NT2/D1 (cell line): ENCODE results near the gene ADNP2.

ENCODE experiments used
- DNase-seq: peaks from one replicate; pipeline ENCODE4 v3.0.0-alpha.2; 2011; ENCODE audit warnings: low read depth, low spot score
- H3K27me3 ChIP-seq: 2 replicates; pipeline ENCODE4 v1.6.0; 2011; ENCODE audit warnings: mild to moderate bottlenecking; ENCODE audit not compliant: insufficient read length, insufficient read depth
- H3K36me3 ChIP-seq: 2 replicates; pipeline ENCODE4 v1.6.1; 2011; ENCODE audit warnings: mild to moderate bottlenecking, low read length, mixed read lengths; ENCODE audit not compliant: insufficient read depth, insufficient read length
- H3K4me1 ChIP-seq: 2 replicates; pipeline ENCODE4 v1.5.1; 2011; ENCODE audit not compliant: insufficient read depth, insufficient read length
- H3K4me3 ChIP-seq: 2 replicates; pipeline ENCODE4 v1.5.1; 2011; ENCODE audit warnings: low read depth; ENCODE audit not compliant: insufficient read length
- H3K9ac ChIP-seq: 2 replicates; pipeline ENCODE4 v1.6.0; 2011; ENCODE audit warnings: low read depth; ENCODE audit not compliant: insufficient read length
- H3K9me3 ChIP-seq: 2 replicates; pipeline ENCODE4 v1.5.1; 2011; ENCODE audit warnings: mild to moderate bottlenecking, low read length; ENCODE audit not compliant: insufficient read depth
- SUZ12 ChIP-seq: IDR thresholded peaks from 2 replicates; pipeline ENCODE4 v1.6.1; 2011; ENCODE audit not compliant: insufficient read length, insufficient read depth; ENCODE audit errors: extremely low read depth
- YY1 ChIP-seq: IDR thresholded peaks from 2 replicates; pipeline ENCODE4 v1.6.1; 2011; ENCODE audit not compliant: insufficient read length, insufficient read depth
- ZNF274 ChIP-seq: IDR thresholded peaks from 2 replicates; pipeline ENCODE4 v1.6.1; 2011; ENCODE audit warnings: mild to moderate bottlenecking, low read depth, low read length

The ADNP2 gene

DNA sequence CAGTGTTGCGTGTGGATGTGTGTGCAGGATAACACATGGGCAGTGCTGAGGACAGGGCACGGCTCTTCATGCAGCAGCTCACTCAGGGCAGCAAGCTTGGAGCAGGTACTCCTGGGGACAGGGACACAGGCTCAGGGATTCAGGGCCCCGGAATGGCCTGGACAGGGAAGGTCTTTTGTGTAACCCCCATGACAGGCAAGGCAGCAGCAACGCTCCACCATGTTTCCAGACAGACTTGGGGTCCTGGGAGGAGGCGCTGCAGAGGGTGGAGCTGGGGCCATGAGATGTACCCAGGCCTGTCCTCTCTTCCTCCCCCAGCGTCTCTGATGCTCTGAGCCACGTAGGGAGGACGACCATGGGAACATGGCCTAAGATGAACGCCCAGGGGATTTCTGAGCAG lies 58.3 kb downstream of the ADNP2 start:
- TF ChIP-seq SUZ12: no peak
- no peaks in the 10 kb centered on the region for H3K27me3 ChIP-seq
- H3K4me1 ChIP-seq: no peaks in the 10 kb centered on the region
- no peak for DNase-seq
- no peak overlapping the region for H3K9ac ChIP-seq
- peaks cover 21% of the 10 kb centered on the region for H3K36me3 ChIP-seq
- no peak overlapping the region for H3K4me3 ChIP-seq
- peaks cover 18% of the 10 kb centered on the region for H3K9me3 ChIP-seq

- no peak overlapping the region for H3K4me3 ChIP-seq
- no peaks in the 10 kb centered on the region for H3K27me3 ChIP-seq
- no peak for DNase-seq
- no peaks in the 10 kb centered on the region for H3K4me1 ChIP-seq
- no peak overlapping the region for H3K9ac ChIP-seq
- TF ChIP-seq ZNF274 (no peak), SUZ12 (no peak), YY1 (no peak)
- H3K9me3 ChIP-seq: peaks cover 18% of the 10 kb centered on the region
- peaks cover 15% of the 10 kb centered on the region for H3K36me3 ChIP-seq
Measured at GRCh38 chr18:80167931-80168330, 58.9 kb downstream of the ADNP2 start.

GRCh38 chr18:80168346-80168745 lies 59.3 kb downstream of the ADNP2 start:
- no peaks in the 10 kb centered on the region for H3K4me1 ChIP-seq

GRCh38 chr18:80168982-80169381 lies 59.9 kb downstream of the ADNP2 start:
- Histone ChIP-seq H3K36me3 (peaks cover 4% of the 10 kb centered on the region), H3K27me3 (no peaks in the 10 kb centered on the region), H3K4me3 (no peak overlapping the region), H3K4me1 (peaks cover 3% of the 10 kb centered on the region), H3K9me3 (peaks cover 10% of the 10 kb centered on the region), H3K9ac (no peak overlapping the region)
- TF ChIP-seq SUZ12 (no peak), YY1 (no peak), ZNF274 (no peak)
- DNase-seq: no peak

More at GRCh38 chr18:80168346-80168745, 59.3 kb downstream of the ADNP2 start:
- Histone ChIP-seq H3K9ac (no peak overlapping the region), H3K36me3 (peaks cover 10% of the 10 kb centered on the region), H3K27me3 (no peaks in the 10 kb centered on the region), H3K4me3 (no peak overlapping the region), H3K9me3 (peaks cover 17% of the 10 kb centered on the region)
- TF ChIP-seq ZNF274 (no peak), SUZ12 (no peak), YY1 (no peak)
- no peak for DNase-seq

GRCh38 chr18:80169607-80170006 lies 60.5 kb downstream of the ADNP2 start:
- H3K4me1 ChIP-seq: peaks cover 3% of the 10 kb centered on the region

GRCh38 chr18:80170395-80171053 lies 61.5 kb downstream of the ADNP2 start:
- no peak for TF ChIP-seq ZNF274
- TF ChIP-seq SUZ12: no peak
- TF ChIP-seq YY1: no peak

More at GRCh38 chr18:80169607-80170006, 60.5 kb downstream of the ADNP2 start:
- Histone ChIP-seq H3K36me3 (peaks cover 3% of the 10 kb centered on the region), H3K9me3 (peaks cover 4% of the 10 kb centered on the region), H3K4me3 (no peak overlapping the region), H3K27me3 (no peaks in the 10 kb centered on the region), H3K9ac (no peak overlapping the region)
- TF ChIP-seq ZNF274: no peak
- TF ChIP-seq YY1: no peak
- TF ChIP-seq SUZ12: no peak
- DNase-seq: no peak

GRCh38 chr18:80171054-80171872 lies 62.2 kb downstream of the ADNP2 start:
- no peak overlapping the region for H3K9ac ChIP-seq
- H3K4me1 ChIP-seq: peaks cover 3% of the 10 kb centered on the region
- no peaks in the 10 kb centered on the region for H3K9me3 ChIP-seq
- H3K4me3 ChIP-seq: no peak overlapping the region
- TF ChIP-seq ZNF274 (no peak), SUZ12 (no peak), YY1 (no peak)
- H3K27me3 ChIP-seq: no peaks in the 10 kb centered on the region
- peaks cover 3% of the 10 kb centered on the region for H3K36me3 ChIP-seq
- no peak for DNase-seq

More at GRCh38 chr18:80170395-80171053, 61.5 kb downstream of the ADNP2 start:
- no peak for DNase-seq
- Histone ChIP-seq H3K36me3 (peaks cover 3% of the 10 kb centered on the region), H3K27me3 (no peaks in the 10 kb centered on the region), H3K4me3 (no peak overlapping the region), H3K9me3 (no peaks in the 10 kb centered on the region), H3K4me1 (peaks cover 3% of the 10 kb centered on the region), H3K9ac (no peak overlapping the region)
